Measurements from ENCODE around the gene EVPL. TPM values are rescaled to one million over a fixed set of nuclear protein-coding genes. Genes with fewer than 3 reads are reported as not detected.

The EVPL gene
- total and polyA plus RNA-seq, 2 experiments from 2014 or later = 0.47 to 1.3 TPM

DNA sequence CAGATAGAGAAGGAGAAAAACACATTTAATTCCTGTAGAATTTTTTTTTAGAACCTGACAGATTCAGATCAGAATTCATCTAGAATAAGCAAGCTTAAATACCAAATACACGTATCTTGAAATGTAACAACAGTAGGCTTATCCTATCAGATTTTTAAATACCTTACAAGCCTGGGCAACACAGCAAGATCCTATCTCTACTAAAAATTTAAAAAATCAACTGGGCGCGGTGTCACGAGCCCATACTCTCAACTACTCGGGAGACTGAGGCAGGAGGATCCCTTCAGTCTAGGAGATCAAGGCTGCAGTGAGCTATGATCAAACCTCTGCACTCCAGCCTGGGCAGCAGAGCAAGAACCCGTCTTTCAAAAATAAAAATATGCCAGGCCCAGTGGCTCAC, 61.6 kb downstream of the EVPL start:
- H3K27ac Mint-ChIP-seq = no peak overlapping the region
- no peak for TF ChIP-seq ZNF114 (CRISPR knock-in tag; IDR thresholded peaks at IDR 0.05)
- no peak for TF ChIP-seq EZH2 (IDR thresholded peaks at IDR 0.05; ENCODE audit: low read depth, unreplicated experiment)
- TF ChIP-seq CREB1 (CRISPR knock-in tag; IDR thresholded peaks at IDR 0.05; ENCODE audit: low read depth) = no peak
- peaks cover 2% of the 10 kb centered on the region for H3K4me1 Mint-ChIP-seq
- peaks cover 4% of the 10 kb centered on the region for H3K4me1 ChIP-seq (ENCODE audit: insufficient read depth)
- peaks cover 81% of the 10 kb centered on the region for H3K79me2 ChIP-seq (replicated peaks; ENCODE audit: insufficient read depth)
- H3K36me3 ChIP-seq (ENCODE audit: insufficient read depth) = no peaks in the 10 kb centered on the region
- H3K9me3 Mint-ChIP-seq = no peaks in the 10 kb centered on the region
- no peak overlapping the region for H3K4me3 Mint-ChIP-seq
- H3F3A ChIP-seq (replicated peaks; ENCODE audit: low read depth) = peaks cover 6% of the 10 kb centered on the region; the same call in 1 of the 2 replicates
- H3K27ac ChIP-seq (ENCODE audit: low read depth) = peak overlapping the region; percentile 28; the same call in 1 of the 2 replicates
- no peak overlapping the region for H3K4me2 ChIP-seq
- H3K9me2 ChIP-seq (ENCODE audit: insufficient read depth) = no peaks in the 10 kb centered on the region
- ATAC-seq (no peak), DNase-seq (ENCODE audit: low spot score) (no peak)
- H3K36me3 Mint-ChIP-seq (ENCODE audit: low read depth) = peaks cover 13% of the 10 kb centered on the region; the same call in 2 of the 3 replicates
- H4K20me1 ChIP-seq (replicated peaks; ENCODE audit: insufficient read depth) = peaks cover 12% of the 10 kb centered on the region; the same call in 1 of the 2 replicates
- no peaks in the 10 kb centered on the region for H3K27me3 ChIP-seq (ENCODE audit: insufficient read depth)
- no peak overlapping the region for H2AFZ ChIP-seq
- H3K27me3 Mint-ChIP-seq (ENCODE audit: insufficient read depth, low read depth, poor library complexity) = no peaks in the 10 kb centered on the region
- no peak overlapping the region for H3K4me3 ChIP-seq

DNA sequence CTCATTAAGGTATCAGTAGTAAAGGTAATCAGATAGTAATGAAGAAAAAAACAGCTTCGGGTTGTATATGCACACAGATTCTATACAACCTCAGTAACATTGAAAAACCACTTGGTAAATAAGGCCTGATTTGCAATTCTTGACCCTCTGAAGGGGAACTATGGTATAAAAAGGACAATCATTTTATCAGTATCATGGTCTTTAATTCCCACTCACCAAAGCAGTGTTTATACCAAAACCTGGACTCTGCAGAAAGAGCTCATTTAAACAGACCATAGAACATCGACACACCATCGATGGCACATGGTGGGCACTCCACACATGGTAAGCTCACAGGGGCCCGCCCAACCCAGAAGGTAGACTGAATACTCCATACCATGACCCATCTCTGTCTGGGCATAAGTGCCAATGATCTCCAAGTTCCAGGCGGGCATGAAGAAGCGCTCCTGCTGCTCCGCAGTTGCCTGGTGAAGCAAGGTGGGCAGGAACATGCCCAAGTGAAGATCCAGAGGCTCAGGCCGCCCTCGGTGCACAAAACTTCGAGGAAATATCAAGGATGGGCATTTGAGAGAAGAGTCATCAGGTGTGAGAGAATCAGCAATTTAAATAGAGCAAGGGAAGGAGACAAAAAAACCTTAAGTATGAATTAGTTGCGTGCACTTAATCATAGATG, 67.1 kb downstream of the EVPL start:
- Mint-ChIP-seq H3K9me3 (no peaks in the 10 kb centered on the region; the same call in 2 of the 3 replicates), H3K27ac (peak overlapping the region; percentile 78)
- TF ChIP-seq STAT1 (IDR thresholded peaks at IDR 0.05; ENCODE audit: unreplicated experiment) = no peak
- TF ChIP-seq, protein P1, sequence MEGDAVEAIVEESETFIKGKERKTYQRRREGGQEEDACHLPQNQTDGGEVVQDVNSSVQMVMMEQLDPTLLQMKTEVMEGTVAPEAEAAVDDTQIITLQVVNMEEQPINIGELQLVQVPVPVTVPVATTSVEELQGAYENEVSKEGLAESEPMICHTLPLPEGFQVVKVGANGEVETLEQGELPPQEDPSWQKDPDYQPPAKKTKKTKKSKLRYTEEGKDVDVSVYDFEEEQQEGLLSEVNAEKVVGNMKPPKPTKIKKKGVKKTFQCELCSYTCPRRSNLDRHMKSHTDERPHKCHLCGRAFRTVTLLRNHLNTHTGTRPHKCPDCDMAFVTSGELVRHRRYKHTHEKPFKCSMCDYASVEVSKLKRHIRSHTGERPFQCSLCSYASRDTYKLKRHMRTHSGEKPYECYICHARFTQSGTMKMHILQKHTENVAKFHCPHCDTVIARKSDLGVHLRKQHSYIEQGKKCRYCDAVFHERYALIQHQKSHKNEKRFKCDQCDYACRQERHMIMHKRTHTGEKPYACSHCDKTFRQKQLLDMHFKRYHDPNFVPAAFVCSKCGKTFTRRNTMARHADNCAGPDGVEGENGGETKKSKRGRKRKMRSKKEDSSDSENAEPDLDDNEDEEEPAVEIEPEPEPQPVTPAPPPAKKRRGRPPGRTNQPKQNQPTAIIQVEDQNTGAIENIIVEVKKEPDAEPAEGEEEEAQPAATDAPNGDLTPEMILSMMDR (conservative IDR thresholded peaks at IDR 0.05; ENCODE audit: low read depth in 2 of 2) = no peak
- TF ChIP-seq ZNF114 (CRISPR knock-in tag; IDR thresholded peaks at IDR 0.05) = no peak
- TF ChIP-seq POLR2AphosphoS5 (IDR thresholded peaks at IDR 0.05; ENCODE audit: low read depth) = no peak
- TF ChIP-seq, protein P2, sequence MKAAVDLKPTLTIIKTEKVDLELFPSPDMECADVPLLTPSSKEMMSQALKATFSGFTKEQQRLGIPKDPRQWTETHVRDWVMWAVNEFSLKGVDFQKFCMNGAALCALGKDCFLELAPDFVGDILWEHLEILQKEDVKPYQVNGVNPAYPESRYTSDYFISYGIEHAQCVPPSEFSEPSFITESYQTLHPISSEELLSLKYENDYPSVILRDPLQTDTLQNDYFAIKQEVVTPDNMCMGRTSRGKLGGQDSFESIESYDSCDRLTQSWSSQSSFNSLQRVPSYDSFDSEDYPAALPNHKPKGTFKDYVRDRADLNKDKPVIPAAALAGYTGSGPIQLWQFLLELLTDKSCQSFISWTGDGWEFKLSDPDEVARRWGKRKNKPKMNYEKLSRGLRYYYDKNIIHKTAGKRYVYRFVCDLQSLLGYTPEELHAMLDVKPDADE (IDR thresholded peaks at IDR 0.05) = no peak
- no peak for TF ChIP-seq ZNF331 (CRISPR knock-in tag; IDR thresholded peaks at IDR 0.05; ENCODE audit: low read depth)
- TF ChIP-seq, protein P3, sequence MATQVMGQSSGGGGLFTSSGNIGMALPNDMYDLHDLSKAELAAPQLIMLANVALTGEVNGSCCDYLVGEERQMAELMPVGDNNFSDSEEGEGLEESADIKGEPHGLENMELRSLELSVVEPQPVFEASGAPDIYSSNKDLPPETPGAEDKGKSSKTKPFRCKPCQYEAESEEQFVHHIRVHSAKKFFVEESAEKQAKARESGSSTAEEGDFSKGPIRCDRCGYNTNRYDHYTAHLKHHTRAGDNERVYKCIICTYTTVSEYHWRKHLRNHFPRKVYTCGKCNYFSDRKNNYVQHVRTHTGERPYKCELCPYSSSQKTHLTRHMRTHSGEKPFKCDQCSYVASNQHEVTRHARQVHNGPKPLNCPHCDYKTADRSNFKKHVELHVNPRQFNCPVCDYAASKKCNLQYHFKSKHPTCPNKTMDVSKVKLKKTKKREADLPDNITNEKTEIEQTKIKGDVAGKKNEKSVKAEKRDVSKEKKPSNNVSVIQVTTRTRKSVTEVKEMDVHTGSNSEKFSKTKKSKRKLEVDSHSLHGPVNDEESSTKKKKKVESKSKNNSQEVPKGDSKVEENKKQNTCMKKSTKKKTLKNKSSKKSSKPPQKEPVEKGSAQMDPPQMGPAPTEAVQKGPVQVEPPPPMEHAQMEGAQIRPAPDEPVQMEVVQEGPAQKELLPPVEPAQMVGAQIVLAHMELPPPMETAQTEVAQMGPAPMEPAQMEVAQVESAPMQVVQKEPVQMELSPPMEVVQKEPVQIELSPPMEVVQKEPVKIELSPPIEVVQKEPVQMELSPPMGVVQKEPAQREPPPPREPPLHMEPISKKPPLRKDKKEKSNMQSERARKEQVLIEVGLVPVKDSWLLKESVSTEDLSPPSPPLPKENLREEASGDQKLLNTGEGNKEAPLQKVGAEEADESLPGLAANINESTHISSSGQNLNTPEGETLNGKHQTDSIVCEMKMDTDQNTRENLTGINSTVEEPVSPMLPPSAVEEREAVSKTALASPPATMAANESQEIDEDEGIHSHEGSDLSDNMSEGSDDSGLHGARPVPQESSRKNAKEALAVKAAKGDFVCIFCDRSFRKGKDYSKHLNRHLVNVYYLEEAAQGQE (IDR thresholded peaks at IDR 0.05; ENCODE audit: unreplicated experiment) = no peak

More for the DNA sequence above, 67.1 kb downstream of the EVPL start:
- Histone ChIP-seq H4K20me1 (replicated peaks; ENCODE audit: insufficient read depth) (0 out of 2 replicates have a peak, but pooled peaks cover 4% of the 10 kb centered on the region), H3K79me2 (replicated peaks; ENCODE audit: insufficient read depth) (peaks cover 53% of the 10 kb centered on the region), H2AFZ (no peak overlapping the region), H3K4me1 (ENCODE audit: insufficient read depth) (peaks cover 29% of the 10 kb centered on the region), H3K4me2 (peak overlapping the region; percentile 69), H3K4me3 (peak overlapping the region; percentile 38), H3K27ac (ENCODE audit: low read depth) (peak overlapping the region; percentile 61), H3K36me3 (ENCODE audit: insufficient read depth) (peaks cover 8% of the 10 kb centered on the region), H3K27me3 (ENCODE audit: insufficient read depth) (no peaks in the 10 kb centered on the region), H3K9me2 (ENCODE audit: insufficient read depth) (no peaks in the 10 kb centered on the region), H3F3A (replicated peaks; ENCODE audit: low read depth) (peaks cover 7% of the 10 kb centered on the region; the same call in 1 of the 2 replicates)
- peak; percentile 21; the same call in 2 of the 3 replicates for ATAC-seq
- Mint-ChIP-seq H3K4me1 (peaks cover 22% of the 10 kb centered on the region), H3K36me3 (ENCODE audit: low read depth) (peaks cover 19% of the 10 kb centered on the region; the same call in 2 of the 3 replicates), H3K4me3 (peak overlapping the region; percentile 43), H3K27me3 (ENCODE audit: insufficient read depth, low read depth, poor library complexity) (no peaks in the 10 kb centered on the region)
- DNase-seq (ENCODE audit: low spot score) = no peak

Data from GM23338 (cell line).